Eye (tissue), 1 donor: ENCODE measurements around the gene ADCY5.
"Not testable (repeated sequence)": the region's sequence is repeated elsewhere in the genome, so short reads cannot be mapped to it uniquely, and the experiment has no call there.

Experiments used
- DNase-seq: peaks from one replicate; pipeline ENCODE4 v3.0.0-alpha.2; 2015

Gene ADCY5

DNA sequence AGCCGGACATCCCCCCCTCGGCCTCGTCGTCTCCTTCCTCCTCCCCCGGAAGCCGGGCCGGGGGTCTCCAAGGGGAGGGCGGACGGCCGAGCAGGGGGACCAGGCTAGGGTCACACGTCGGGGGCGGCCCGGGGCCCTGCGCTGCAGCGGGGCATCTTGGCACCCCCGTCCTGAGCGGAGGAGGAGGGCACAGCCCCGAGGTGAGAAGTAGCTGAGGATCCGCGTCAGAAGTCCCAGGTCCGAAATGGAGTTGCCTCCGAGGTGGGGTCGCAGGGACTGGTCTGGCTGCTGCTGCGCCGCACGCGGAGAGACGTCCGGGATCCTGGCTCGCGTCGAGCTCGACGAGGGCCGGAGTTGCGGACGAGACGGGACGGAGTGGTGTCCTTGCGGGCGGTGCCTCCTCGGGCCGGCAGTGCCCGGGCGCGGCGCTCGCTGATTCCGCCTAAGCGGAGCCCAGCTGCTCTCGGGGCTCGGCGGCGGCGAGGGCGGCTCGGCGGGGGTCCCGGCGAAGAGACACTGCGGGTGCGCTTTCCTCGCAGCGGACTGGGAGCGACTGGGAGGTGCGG lies at the start of gene ADCY5:
Gene ADCY5, minus strand, starts transcription at position 555 of the 566 bp plus-strand sequence. Its CDS starts 545 bp downstream, at position 10.
- DNase-seq = peak; percentile 68

DNA sequence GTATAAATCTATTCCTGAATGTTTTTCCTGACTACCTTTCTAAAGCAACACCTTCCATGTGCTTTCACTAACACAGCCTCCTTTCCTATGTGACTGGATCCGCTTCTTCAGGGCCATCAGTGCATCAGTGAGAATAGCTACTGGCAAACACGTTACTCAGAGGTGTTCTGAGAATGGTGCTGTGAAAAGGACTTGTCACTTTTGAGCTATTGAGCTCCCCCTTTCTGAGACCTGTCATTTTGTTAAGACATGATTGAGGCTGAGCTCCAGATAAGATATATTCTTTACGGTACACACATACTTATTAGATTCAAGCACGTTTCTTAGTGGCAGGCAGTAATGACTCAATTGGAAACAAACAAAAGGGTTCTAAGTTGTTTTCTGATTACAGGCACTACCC lies 45.0 kb upstream of the ADCY5 start:
- no peak for DNase-seq

DNA sequence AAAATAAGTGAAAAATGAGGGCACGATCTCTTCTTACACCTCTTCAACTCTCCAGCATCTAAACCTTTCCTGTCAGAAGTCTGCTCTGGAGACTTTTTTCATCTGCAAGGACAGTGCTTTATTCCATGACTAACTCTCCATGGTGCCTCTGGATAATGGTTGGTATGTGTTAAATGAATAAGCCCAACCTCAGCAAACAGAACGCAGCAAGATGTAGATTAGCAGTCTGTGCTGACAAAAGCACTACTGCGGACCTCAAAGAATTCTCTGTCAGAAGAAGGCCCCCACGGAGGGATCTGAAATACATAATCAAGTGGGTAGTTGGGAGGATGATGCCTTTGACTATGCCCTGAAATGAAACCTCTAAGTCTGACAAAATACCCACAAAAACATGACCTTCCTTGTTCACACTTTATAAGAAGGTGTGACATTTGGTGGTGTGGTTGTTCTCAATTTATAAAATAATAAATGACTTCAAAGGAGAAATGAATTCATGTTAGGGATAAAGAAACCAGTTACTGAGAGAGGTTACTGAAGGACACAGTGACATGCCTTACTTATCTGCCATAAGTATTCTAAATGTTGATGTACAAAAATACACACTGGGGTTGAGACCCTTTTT lies 43.2 kb upstream of the ADCY5 start:
- DNase-seq = no peak

DNA sequence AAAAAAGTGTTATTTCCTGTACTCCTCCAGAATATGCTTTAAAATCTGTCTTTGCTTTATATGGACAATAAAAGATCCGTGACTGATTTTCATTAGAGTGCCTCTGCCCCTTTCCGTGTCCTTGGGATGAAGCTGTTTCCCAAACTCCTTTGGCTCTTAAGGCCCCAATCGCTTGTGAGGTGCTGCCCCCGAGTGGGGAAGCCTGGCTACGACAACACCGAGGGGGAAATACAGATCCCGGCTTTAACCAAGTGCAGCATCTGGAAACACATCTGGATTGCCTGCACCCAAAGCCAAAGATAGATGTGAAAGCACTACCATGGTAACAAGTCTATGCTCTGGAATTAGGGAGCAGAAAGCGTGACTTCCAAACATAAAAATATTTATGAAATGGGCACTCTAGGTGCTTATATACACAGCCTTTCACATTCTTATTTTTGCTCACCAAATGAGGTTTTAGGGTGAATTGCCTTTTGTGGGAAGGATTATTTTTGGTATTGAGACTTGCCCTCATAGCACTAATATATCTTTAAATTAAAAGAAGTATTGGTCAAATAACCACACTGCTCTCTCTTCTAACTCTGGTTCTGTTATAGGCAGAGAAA lies 40.6 kb upstream of the ADCY5 start:
- DNase-seq = peak; percentile 90

DNA sequence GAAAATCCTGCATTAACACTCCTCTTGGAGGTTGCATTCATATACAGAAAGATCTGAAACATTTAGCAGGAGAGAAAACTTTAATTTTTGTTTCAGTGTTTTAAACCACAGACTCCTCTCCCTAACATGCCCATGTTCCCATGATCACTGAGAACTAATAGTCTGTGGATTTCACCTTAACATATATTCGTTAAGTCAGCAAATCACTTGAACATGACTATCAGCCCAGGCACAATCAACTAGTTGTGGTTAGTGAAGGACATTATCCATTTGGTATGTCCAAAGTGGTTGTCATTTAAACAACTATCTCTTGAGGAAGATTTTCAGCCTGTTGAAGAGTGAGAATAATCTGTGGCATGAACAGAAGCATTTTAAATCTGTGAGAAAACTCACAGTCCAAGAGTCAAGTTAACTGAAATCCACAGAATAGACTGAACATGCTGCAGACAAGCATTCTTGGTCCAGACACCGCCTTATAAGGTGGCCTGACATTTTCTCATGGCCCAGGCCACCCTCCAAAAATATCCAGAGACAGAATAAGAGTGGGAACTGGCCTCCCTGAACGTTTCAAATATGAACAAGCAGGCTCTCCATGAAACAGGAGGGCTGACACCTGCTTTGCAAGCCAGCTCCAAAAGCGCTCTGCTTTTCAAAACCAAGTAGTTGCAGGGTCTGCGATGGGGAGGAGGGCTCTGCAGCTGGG lies 39.9 kb upstream of the ADCY5 start:
- DNase-seq = no peak

DNA sequence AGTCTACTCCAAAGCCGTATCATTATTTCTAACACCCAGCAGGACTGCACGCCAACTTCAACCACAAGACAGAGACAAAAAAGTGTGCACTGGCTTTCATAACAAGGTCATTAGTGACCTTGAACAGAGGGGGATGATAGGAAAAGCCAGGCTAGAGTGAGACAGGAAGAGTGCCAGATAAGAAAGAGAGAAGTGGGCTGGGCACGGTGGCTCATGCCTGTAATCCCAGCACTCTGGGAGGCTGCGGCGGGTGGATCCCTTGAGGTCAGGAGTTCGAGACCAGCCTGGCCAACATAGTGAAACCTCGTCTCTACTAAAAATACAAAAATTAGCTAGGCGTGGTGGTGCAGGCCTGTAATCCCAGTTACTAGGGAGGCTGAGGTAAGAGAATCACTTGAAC lies 38.2 kb upstream of the ADCY5 start:
- DNase-seq = not testable (repeated sequence)

DNA sequence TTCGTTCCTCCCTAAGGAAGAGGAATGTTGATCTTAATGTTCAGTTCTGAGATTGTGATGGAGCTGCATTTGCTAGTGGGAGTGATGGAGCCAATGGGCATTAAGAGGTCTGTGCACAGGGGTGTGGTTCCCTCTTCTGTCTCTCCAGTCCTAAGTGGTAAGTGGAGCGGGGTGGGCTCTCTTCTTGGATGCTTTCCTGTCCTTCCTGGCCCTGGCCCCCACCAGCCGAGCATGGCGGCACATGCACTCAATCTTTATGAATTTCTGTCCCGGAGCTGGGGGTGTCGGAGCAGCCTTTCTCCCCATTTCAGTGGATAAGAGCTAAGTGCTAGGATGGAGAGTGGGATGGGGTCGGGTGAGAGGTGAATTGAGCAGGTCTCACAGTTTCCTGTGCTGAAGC lies 37.6 kb upstream of the ADCY5 start:
- DNase-seq = no peak

DNA sequence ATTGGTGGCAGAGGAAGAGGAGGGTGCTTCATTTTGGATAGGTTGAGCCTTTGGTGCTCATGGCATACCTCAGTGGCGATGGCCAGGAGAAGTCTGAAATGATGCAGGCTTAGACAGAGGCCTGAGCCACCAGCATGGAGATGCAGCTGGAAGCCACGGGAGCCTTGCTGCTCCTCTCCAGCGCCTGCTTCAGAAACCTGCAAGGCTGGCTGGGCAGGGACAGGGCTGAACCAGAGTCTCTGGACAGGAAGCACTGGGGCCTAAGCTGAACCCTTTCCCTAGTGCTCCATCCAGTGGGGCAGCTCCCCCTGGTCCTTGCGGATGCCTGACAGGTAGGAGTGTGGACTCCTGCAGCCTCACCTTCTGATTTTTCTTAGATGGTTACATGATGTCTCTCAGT lies 36.7 kb upstream of the ADCY5 start:
- no peak for DNase-seq

DNA sequence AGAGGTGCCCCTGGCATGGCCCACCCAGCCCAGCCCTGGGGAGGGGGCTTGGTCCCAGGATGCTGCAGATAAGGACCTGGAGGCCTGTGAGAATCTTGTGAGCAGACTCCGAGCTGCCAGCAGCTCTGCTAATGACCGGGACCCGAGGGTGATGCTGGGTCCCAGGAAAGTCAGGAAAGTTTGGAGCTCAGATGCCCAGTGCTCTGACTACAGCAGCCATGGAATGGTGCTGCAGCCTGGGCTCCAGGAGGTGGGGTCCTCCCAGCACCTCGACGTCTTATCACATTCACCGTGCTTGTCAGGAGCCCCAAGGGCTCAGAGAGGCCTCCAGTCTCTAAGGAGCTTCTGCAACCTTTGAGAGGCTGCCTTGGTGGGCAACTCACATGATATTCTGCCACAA lies 34.3 kb upstream of the ADCY5 start:
- DNase-seq = no peak

DNA sequence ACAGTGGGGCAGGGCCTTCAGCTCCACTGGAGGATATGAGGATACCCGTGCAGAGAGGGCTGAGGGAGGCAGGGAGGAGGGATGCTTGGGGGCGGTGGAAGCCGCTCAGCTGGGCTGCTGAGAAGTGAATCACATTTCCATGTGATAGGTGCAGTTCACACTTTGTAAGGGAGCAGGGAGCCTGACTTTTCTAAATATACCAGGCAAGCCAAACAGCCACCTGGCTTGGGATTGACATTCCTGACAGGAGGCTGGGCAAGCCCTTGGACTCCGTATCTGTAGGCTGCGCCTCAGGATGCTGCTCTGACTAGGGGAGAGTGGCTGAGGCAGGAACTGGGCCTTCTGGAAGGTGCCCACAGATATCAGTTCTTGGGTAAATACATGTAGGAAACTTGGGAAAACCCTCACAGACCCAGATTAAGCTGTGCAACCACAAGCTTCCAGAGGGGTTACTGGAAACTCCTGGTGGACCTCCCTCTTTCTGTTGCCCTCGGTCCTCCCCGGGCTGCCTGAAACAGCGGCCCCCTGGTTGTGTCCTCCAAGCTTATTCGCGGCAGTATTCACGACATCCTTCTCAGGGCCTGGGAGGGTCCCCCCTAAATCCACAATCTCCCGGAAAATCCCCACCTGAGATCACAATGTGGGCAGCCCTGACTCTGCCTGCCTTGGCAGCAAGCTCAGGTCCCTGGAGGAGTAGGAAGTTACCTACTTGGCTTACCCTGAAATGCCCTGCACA lies 33.0 kb upstream of the ADCY5 start:
- DNase-seq = no peak

DNA sequence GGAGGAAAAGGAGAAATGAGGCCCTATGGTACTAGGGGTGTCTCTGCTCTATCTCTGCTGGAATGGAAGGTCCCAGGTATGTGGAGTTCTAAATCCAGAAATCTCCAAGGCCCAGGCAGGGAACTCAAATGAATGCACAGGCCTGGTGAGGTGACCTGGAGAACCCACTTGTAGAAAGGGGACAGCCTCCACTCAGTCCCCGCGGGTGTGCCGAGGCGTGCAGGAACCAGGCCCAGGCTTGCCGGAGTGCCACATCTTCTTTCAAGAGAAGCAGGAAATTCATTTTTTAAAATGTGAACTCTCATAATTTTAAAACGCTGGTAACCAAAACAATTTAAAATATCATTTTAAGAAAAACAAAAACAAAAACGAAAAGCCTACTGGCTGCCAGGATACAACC lies 32.2 kb upstream of the ADCY5 start:
- no peak for DNase-seq

DNA sequence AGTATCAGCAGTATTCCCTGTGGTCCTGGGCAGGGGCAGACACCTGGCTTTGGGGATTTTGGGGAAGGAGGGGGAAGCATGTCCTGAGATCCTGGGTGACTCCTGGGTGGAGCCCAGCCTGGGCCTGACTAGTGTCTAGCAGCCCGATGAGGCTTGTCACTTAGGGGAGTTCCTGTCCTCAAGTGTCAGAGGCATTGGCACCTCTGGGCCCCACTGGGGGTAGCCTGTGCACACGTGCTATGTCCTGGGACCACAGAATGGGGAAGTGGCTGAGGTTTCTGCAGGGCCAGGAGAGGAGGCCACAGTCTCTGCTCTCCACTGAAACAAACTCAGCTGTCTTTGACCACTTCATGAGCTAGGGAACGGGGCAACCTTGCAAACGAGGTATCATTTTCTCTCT lies 31.5 kb upstream of the ADCY5 start:
- DNase-seq = no peak

DNA sequence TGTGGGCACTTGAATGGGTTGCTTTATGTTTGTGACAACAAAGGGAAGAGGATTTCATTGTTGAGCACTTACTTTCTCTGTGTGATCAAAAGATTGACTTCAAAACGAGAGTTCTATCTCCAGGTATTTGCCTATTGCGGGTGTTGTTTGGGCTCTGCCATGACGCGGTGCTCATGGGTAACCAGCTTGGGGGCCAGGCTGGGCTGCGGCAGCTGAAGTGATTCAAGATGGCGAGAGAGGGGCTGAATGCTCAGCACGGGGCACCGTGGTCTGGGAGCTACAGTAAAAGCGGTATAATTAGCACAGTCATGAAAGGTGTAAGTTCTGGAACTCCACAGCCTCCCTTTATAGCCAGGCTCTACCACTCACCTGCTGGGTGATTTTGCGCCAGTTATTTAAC lies 31.0 kb upstream of the ADCY5 start:
- DNase-seq = no peak

DNA sequence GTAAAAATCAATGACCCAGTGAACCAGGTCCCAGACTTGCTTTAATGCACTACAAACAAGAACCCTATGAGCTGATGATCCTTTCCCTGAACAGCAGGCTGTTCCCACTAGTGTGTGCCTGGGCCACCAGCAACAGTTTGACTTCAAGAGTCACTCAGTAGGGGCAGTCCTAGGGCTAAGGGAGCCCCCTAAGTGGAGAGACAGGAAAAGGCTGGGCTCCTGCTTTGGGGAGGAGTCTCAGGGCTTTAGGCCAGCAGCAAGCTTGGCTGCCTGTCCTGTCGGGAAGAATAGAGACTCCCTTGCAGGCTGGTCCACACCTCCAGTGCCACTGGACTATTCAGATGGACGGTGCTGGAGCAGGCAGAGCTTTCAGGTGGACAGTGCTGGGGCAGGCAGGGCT lies 29.4 kb upstream of the ADCY5 start:
- no peak for DNase-seq

DNA sequence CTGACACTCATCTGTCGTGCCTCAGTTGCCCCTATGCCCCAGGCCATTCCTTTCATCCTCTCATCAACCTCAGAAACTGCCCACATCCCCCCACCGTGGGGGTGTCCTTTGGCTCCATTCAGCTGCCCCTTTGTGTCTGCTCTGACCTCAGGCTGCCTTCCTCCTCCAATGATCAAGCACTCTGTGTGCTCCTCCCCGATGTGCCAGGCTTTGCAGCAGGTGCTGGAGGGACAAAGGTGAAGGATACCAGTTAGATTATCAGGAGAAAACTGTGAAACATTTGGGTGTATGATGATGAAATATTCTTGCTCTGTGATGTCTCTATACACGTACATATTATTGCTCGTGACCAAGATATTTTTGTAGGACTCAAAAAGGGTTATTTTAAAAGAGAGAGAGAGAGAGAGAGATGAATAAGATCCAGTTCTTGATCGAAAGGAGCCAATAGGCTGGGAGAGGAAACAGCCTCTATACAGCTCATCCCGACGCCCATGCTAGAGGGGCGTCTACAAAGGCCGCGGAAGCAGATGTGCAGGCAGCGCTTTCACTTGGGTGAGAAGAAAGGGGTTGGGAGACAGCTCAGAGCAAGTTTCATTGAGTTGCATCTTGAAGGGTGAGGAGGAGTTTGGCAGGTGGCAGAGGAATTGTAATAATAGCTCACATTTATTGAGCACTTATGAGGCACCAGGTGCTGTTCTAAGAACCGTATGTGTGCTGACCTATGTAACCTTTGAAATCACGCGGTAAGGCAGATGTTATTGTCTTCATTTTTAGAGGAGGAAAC lies 28.3 kb upstream of the ADCY5 start:
- DNase-seq = no peak

DNA sequence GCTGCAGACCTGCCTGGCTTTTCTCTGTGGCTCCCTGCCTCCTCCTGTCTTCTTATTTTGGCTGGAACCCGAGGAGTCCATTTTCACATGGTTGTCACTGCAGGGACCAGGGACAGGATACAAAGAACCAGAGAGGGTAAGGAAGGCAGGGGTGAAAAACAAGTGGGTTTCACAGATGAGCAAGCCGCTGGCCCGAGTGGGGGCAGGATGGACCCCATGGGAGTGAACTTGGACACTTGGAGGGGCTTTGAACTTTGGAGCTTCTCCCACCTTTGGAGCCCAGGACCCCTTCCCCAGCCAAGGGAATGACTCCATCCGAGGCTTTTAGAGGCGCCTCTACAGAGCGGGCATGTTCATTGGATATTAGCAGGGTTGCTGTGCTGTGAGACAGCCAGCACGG lies 26.9 kb upstream of the ADCY5 start:
- DNase-seq = no peak

DNA sequence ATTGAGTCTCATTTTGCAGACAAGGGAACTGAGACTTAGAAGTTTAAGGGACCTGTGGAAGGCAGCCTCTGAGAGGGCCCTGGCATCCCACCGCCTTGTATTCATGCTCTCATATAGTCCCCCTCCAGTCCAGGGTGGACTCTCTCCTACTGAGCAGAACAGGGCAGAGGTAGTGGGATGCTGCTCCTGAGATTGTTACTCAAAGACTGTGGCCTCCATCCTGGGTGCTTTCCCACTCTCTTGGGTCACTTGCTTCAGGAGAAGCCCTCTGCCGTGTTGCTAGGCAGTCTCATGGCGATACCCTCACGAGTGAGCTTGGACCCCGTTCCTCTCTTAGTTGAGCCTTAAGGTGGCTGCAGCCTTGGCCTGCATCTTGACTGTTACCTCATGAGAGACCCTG lies 22.2 kb upstream of the ADCY5 start:
- DNase-seq = no peak

DNA sequence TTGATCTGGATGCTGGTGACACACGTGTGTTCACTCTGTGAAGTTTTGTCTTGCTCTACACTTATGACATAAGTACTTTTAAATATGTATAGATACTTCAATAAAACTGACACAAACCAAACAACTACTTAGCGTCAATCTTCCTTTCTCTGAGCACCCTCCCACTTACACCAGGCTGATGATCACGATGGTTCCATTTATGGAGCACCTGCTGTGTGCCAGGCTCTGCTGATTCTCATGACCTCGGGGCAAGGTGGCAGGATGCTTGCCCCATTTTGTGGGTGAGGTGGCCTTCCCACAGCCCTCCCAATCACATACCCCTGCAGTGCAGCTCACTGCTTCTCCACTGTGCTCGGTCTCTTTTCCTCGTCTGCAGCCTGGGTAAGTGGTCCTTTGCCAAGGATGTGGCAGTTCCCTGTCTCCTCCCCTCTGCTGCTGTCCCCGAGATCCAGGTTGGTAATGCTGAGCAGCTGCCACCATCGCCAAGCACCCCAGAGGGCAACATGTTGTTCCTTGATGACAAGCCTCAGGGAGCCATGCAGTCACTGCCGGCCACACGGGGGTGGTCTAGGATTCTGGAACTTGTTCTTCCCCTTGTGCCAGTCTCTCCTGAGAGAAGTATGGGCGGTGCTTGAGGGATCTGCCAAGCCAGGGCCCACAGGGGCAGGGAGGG lies 20.6 kb upstream of the ADCY5 start:
- DNase-seq = no peak

DNA sequence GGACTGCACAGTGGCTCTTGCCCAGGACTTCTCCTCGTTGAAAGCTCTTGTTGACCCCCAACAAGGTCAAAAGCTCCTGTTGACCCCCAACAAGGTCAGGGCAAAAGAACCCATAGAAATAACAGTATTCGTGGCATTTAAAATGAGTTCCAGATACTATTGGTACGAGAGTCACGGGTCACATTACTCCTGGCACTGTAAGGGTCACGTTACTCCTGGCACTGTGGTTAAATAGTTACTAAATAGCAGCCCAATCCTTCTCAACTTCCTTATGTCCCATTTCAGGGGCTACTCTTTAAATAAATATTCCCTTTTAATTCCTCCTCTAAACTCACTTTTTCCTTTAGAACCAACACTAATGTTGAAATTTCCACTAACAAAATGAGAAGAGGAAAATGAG lies 18.2 kb upstream of the ADCY5 start:
- DNase-seq = no peak

DNA sequence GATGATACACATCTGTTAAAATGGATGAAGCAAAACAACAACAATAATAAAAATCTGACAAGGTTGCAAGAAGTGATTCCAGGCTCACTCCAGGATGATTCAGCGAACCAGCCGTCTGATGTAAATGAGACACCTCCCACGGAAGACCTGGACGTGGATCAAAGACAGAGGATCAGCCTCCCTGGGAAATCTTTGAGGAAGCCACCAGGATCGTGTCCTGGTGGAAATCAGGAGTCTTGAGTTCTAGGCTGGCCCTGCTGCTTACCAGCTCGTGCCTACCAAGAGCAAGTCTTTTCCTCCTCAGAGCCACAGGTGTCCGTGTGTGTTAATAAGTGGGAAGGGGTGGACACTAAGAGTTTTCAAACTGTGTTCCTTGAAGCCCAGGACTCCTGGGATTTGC lies 15.3 kb upstream of the ADCY5 start:
- no peak for DNase-seq

DNA sequence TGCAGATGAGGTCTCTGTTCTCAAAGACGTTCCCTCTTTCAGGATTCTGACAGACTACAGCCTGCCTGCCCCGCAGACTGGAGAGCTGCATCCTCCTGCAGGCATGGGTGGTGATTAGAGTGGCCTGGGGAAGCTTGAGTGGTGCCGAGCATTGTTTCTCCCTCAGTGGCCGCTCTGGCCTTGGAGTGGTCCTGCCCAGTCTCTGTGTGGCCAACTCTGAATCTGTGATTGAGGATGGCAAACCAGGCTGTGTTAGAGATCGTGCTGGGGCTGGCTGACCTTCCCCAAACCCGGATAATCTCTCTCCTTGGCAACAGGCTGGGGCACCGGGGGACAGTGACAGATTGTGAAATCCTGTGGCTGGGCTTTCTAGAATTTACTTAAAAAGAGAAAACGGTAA lies 11.0 kb upstream of the ADCY5 start:
- no peak for DNase-seq

DNA sequence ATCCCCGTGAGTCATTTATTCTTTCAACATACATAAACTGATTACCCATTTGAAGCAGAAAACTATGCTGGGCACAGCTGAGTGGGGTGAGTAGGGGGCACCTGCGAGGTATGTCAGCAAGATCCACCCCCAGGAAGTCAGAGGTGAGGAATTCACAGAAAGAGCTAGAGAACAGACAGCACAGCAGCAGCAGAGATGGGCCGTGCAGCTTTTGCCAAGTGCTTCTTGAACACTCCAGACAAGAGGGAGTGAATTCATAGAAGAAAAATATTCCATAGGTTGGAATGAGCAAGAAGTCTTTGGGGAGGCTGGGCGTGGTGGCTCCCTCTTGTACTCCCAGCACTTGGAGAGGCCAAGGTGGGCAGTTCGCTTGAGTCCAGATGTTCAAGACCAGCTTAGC lies 9.4 kb upstream of the ADCY5 start:
- DNase-seq = no peak
